ENCODE measurements around the gene ACAT2. TPM values are rescaled to one million over a fixed set of nuclear protein-coding genes. Genes with fewer than 3 reads are reported as not detected.

Gene ACAT2
- total and polyA plus RNA-seq, 2 donors (not counting 1 experiment from before 2014, with no cell fraction given), result 6.5 to 31.1 TPM

- TF ChIP-seq EZH2 (IDR thresholded peaks at IDR 0.05; ENCODE audit: borderline replicate concordance, insufficient read depth, low read depth, low read length, poor library complexity, severe bottlenecking), result no peak
- TF ChIP-seq, protein P1, sequence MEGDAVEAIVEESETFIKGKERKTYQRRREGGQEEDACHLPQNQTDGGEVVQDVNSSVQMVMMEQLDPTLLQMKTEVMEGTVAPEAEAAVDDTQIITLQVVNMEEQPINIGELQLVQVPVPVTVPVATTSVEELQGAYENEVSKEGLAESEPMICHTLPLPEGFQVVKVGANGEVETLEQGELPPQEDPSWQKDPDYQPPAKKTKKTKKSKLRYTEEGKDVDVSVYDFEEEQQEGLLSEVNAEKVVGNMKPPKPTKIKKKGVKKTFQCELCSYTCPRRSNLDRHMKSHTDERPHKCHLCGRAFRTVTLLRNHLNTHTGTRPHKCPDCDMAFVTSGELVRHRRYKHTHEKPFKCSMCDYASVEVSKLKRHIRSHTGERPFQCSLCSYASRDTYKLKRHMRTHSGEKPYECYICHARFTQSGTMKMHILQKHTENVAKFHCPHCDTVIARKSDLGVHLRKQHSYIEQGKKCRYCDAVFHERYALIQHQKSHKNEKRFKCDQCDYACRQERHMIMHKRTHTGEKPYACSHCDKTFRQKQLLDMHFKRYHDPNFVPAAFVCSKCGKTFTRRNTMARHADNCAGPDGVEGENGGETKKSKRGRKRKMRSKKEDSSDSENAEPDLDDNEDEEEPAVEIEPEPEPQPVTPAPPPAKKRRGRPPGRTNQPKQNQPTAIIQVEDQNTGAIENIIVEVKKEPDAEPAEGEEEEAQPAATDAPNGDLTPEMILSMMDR (IDR thresholded peaks at IDR 0.05), result no peak
- WGBS (ENCODE audit: insufficient coverage), result 92% methylated on average over 17 of the region's 23 CpGs
- H4K20me1 ChIP-seq (ENCODE audit: control insufficient read depth, insufficient read depth, low read length, poor library complexity, severe bottlenecking), result no peaks in the 10 kb centered on the region
- Mint-ChIP-seq H3K9me3 (ENCODE audit: insufficient read depth) (no peaks in the 10 kb centered on the region), H3K27me3 (no peaks in the 10 kb centered on the region), H3K4me3 (no peak overlapping the region), H3K27ac (no peak overlapping the region), H3K4me1 (peaks cover 21% of the 10 kb centered on the region)
- H3K4me1 ChIP-seq (ENCODE audit: control insufficient read depth in 2 of 2, insufficient read depth in 2 of 2, low read length in 2 of 2), result peaks cover 18 to 23% of the 10 kb centered on the region in 2 donors
- DNase-seq, result no peak
- no peak for ATAC-seq (ENCODE audit: low read depth)
- POLR2A ChIA-PET, result no interaction called here
- H3K27ac ChIP-seq (ENCODE audit: low read length in 2 of 2), result no peak overlapping the region
- no peaks in the 10 kb centered on the region for H3K27me3 ChIP-seq (replicated peaks in 1 of 4; ENCODE audit: control extremely low read depth in 1 of 4, control insufficient read depth in 3 of 4, insufficient read depth in 4 of 4, low read length in 3 of 4)
- CTCF ChIA-PET, result no interaction called here
- no peaks in the 10 kb centered on the region for H3K79me2 ChIP-seq (ENCODE audit: control insufficient read depth, insufficient read depth, low read length)
- no peak overlapping the region for H3K4me3 ChIP-seq (ENCODE audit: control extremely low read depth in 1 of 5, extremely low read depth in 1 of 5, insufficient read depth in 1 of 5, low read depth in 2 of 5, low read length in 4 of 5)
- H3K9ac ChIP-seq (ENCODE audit: low read length), result no peak overlapping the region
- H3K4me2 ChIP-seq (replicated peaks; ENCODE audit: low read depth, low read length, poor library complexity, severe bottlenecking), result no peak overlapping the region
- no peaks in the 10 kb centered on the region for H3K9me3 ChIP-seq (ENCODE audit: control extremely low read depth in 1 of 3, control insufficient read depth in 2 of 3, insufficient read depth in 1 of 3, low read length in 2 of 3)
- intact Hi-C loops (cut with micrococcal nuclease), result no loop called here
- no peaks in the 10 kb centered on the region for H3K36me3 ChIP-seq (replicated peaks in 1 of 2; ENCODE audit: control extremely low read depth in 1 of 2, control insufficient read depth in 1 of 2, extremely low read depth in 1 of 2, insufficient read depth in 2 of 2, low read length in 1 of 2)
- H2AFZ ChIP-seq (ENCODE audit: insufficient read depth, low read depth, low read length, poor library complexity, severe bottlenecking), result no peak overlapping the region
Observed at GRCh38 chr6:159817951-159818739, 56.3 kb downstream of the ACAT2 start.

GRCh38 chr6:159819098-159819497 lies 57.3 kb downstream of the ACAT2 start:
- ChIA-PET POLR2A (no interaction called here), CTCF (no interaction called here)
- ATAC-seq (ENCODE audit: low read depth) (no peak), DNase-seq (no peak)
- Histone ChIP-seq H3K9me3 (ENCODE audit: control extremely low read depth in 1 of 3, control insufficient read depth in 2 of 3, insufficient read depth in 1 of 3, low read length in 2 of 3) (peaks cover 0 to 7% (median 0%) of the 10 kb centered on the region in 3 donors), H3K27me3 (replicated peaks in 1 of 4; ENCODE audit: control extremely low read depth in 1 of 4, control insufficient read depth in 3 of 4, insufficient read depth in 4 of 4, low read length in 3 of 4) (no peaks in the 10 kb centered on the region), H3K4me2 (replicated peaks; ENCODE audit: low read depth, low read length, poor library complexity, severe bottlenecking) (peak overlapping the region; percentile 74), H3K4me1 (ENCODE audit: control insufficient read depth in 2 of 2, insufficient read depth in 2 of 2, low read length in 2 of 2) (peaks cover 18 to 23% of the 10 kb centered on the region in 2 donors), H3K4me3 (ENCODE audit: control extremely low read depth in 1 of 5, extremely low read depth in 1 of 5, insufficient read depth in 1 of 5, low read depth in 2 of 5, low read length in 4 of 5) (no peak overlapping the region), H4K20me1 (ENCODE audit: control insufficient read depth, insufficient read depth, low read length, poor library complexity, severe bottlenecking) (no peaks in the 10 kb centered on the region), H3K9ac (ENCODE audit: low read length) (no peak overlapping the region), H2AFZ (ENCODE audit: insufficient read depth, low read depth, low read length, poor library complexity, severe bottlenecking) (peak overlapping the region; percentile 81), H3K79me2 (ENCODE audit: control insufficient read depth, insufficient read depth, low read length) (no peaks in the 10 kb centered on the region), H3K27ac (ENCODE audit: low read length in 2 of 2) (no peak overlapping the region), H3K36me3 (replicated peaks in 1 of 2; ENCODE audit: control extremely low read depth in 1 of 2, control insufficient read depth in 1 of 2, extremely low read depth in 1 of 2, insufficient read depth in 2 of 2, low read length in 1 of 2) (no peaks in the 10 kb centered on the region)
- TF ChIP-seq, protein P1 (IDR thresholded peaks at IDR 0.05), result no peak
- TF ChIP-seq EZH2 (IDR thresholded peaks at IDR 0.05; ENCODE audit: borderline replicate concordance, insufficient read depth, low read depth, low read length, poor library complexity, severe bottlenecking), result no peak
- 99% methylated on average over 16 of the region's 16 CpGs for WGBS (ENCODE audit: insufficient coverage)
- Mint-ChIP-seq H3K27ac (no peak overlapping the region), H3K4me3 (peak overlapping the region; percentile 87), H3K9me3 (ENCODE audit: insufficient read depth) (peaks cover 3% of the 10 kb centered on the region), H3K27me3 (no peaks in the 10 kb centered on the region), H3K4me1 (peaks cover 21% of the 10 kb centered on the region)
- intact Hi-C loops (cut with micrococcal nuclease), result no loop called here
